Liver (tissue), 9 donors: ENCODE results near the gene SETD1B. TPM values are rescaled to one million over a fixed set of nuclear protein-coding genes. Genes with fewer than 3 reads are reported as not detected.

Experiments
- DNase-seq: peaks from one replicate; pipeline ENCODE4 v3.0.0-alpha.2; 2017; ENCODE audit warnings: low spot score
- H3K27ac ChIP-seq, 2 donors: one replicate each; pipeline ENCODE4 v1.7.0; 2013; ENCODE audit warnings: inconsistent platforms in 2 of 2, low read length in 2 of 2, control low read depth in 1 of 2, low read depth in 1 of 2, mild to moderate bottlenecking in 1 of 2
- H3K27me3 ChIP-seq, 4 donors: one replicate each; pipeline versions ENCODE4 v1.6.1 to v1.7.0; 2013; ENCODE audit warnings: low read length in 3 of 4, inconsistent platforms in 1 of 4, mild to moderate bottlenecking in 1 of 4, moderate library complexity in 1 of 4; ENCODE audit not compliant: control insufficient read depth in 4 of 4, insufficient read depth in 4 of 4
- H3K36me3 ChIP-seq, 4 donors: one replicate each; pipeline versions ENCODE4 v1.6.1 to v1.7.0; 2013; ENCODE audit warnings: low read length in 3 of 4, mild to moderate bottlenecking in 3 of 4, low read depth in 1 of 4, moderate library complexity in 1 of 4; ENCODE audit not compliant: control insufficient read depth in 4 of 4, insufficient read depth in 3 of 4
- H3K4me1 ChIP-seq, 4 donors: one replicate each; pipeline versions ENCODE4 v1.6.1 to v1.7.0; 2013; ENCODE audit warnings: low read length in 3 of 4, mild to moderate bottlenecking in 3 of 4, moderate library complexity in 1 of 4; ENCODE audit not compliant: control insufficient read depth in 4 of 4, insufficient read depth in 4 of 4
- H3K4me3 ChIP-seq, 3 donors: one replicate each; pipeline versions ENCODE4 v1.6.1 to v1.7.0; 2013; ENCODE audit warnings: low read length in 3 of 3, control low read depth in 1 of 3, low read depth in 1 of 3, mild to moderate bottlenecking in 1 of 3
- H3K9ac ChIP-seq, 2 donors: one replicate each; pipeline ENCODE4 v1.7.0; 2013; ENCODE audit warnings: low read length in 2 of 2, mild to moderate bottlenecking in 2 of 2, moderate library complexity in 2 of 2, control low read depth in 1 of 2, low read depth in 1 of 2
- H3K9me3 ChIP-seq, 4 donors: one replicate each; pipeline versions ENCODE4 v1.6.1 to v1.7.0; 2013; ENCODE audit warnings: low read length in 3 of 4; ENCODE audit not compliant: control insufficient read depth in 4 of 4
- EGR1 ChIP-seq, 2 donors: IDR thresholded peaks; 2 replicates each; pipeline ENCODE4 v1.6.1; 2016 to 2018; ENCODE audit warnings: antibody characterized with exemption in 2 of 2, low read depth in 2 of 2
- FOXA1 ChIP-seq: IDR thresholded peaks from 2 replicates; pipeline ENCODE4 v1.6.1; 2016; ENCODE audit warnings: antibody characterized with exemption
- FOXA2 ChIP-seq: IDR thresholded peaks from 2 replicates; pipeline ENCODE4 v1.6.1; 2016; ENCODE audit warnings: antibody characterized with exemption
- GABPA ChIP-seq, 2 donors: IDR thresholded peaks in 1 of 2; conservative IDR thresholded peaks in 1 of 2; 2 replicates each; pipeline ENCODE4 v1.6.1; 2016; ENCODE audit warnings: antibody characterized with exemption in 2 of 2, mild to moderate bottlenecking in 1 of 2, moderate library complexity in 1 of 2
- HNF4A ChIP-seq, 2 donors: conservative IDR thresholded peaks; 2 replicates each; pipeline ENCODE4 v1.6.1; 2016; ENCODE audit warnings: antibody characterized with exemption in 2 of 2, mild to moderate bottlenecking in 2 of 2
- HNF4G ChIP-seq: IDR thresholded peaks from 2 replicates; pipeline ENCODE4 v1.6.1; 2016; ENCODE audit warnings: antibody characterized with exemption
- JUND ChIP-seq, 2 donors: IDR thresholded peaks; 2 replicates each; pipeline ENCODE4 v1.6.1; 2016; ENCODE audit warnings: antibody characterized with exemption in 2 of 2
- NR2F2 ChIP-seq: IDR thresholded peaks from 2 replicates; pipeline ENCODE4 v1.6.1; 2016; ENCODE audit warnings: antibody characterized with exemption
- RAD21 ChIP-seq, 2 donors: IDR thresholded peaks; 2 replicates each; pipeline ENCODE4 v1.6.1; 2016; ENCODE audit warnings: antibody characterized with exemption in 2 of 2, mild to moderate bottlenecking in 2 of 2
- RXRA ChIP-seq, 2 donors: IDR thresholded peaks; 2 replicates each; pipeline ENCODE4 v1.6.1; 2017 to 2018; ENCODE audit warnings: antibody characterized with exemption in 2 of 2, mild to moderate bottlenecking in 1 of 2
- SP1 ChIP-seq: IDR thresholded peaks from 2 replicates; pipeline ENCODE4 v1.6.1; 2018; ENCODE audit warnings: antibody characterized with exemption, mild to moderate bottlenecking
- TAF1 ChIP-seq: conservative IDR thresholded peaks from 2 replicates; pipeline ENCODE4 v1.6.1; 2016; ENCODE audit warnings: antibody characterized with exemption, mild to moderate bottlenecking
- YY1 ChIP-seq: IDR thresholded peaks from 2 replicates; pipeline ENCODE4 v1.6.1; 2016; ENCODE audit warnings: antibody characterized with exemption, mild to moderate bottlenecking
- WGBS: extraction: QIAGEN DNeasy Blood & Tissue Kit; methylation state at CpG from one replicate; pipeline ENCODE4 v1.1.7; 2013; 5-methylcytosine and 5-hydroxymethylcytosine counted together
- polyA plus RNA-seq, 2 donors: library from polyadenylated mRNA; stranded (reverse) in 1 of 2; unstranded in 1 of 2; fragments of 200-250 nt in 1 of 2; fragments of >200 nt in 1 of 2; fragmentation: Nextera tagmentation in 1 of 2; extraction: Ambion mirVana in 1 of 2; gene quantifications; one replicate each; pipeline versions ENCODE4 v1.2.1 to v1.2.3, GENCODE V29; 2013 to 2015
- total RNA-seq, 2 donors: library from RNA; depleted of rRNA; stranded (reverse); fragments of >200 nt; gene quantifications; one replicate each; pipeline ENCODE4 v1.2.3, GENCODE V29; 2014
- TF ChIP-seq, protein P1 (sequence below): IDR thresholded peaks from 2 replicates; pipeline ENCODE4 v1.6.1; 2016; ENCODE audit warnings: antibody characterized with exemption
- TF ChIP-seq, protein P2 (sequence below): IDR thresholded peaks from 2 replicates; pipeline ENCODE4 v1.6.1; 2016; ENCODE audit warnings: antibody characterized with exemption, mild to moderate bottlenecking
- TF ChIP-seq, protein P3 (sequence below): IDR thresholded peaks from 2 replicates; pipeline ENCODE4 v1.6.1; 2016; ENCODE audit warnings: antibody characterized with exemption
- TF ChIP-seq, protein P4 (sequence below): IDR thresholded peaks from 2 replicates; pipeline ENCODE4 v1.6.1; 2016; ENCODE audit warnings: antibody characterized with exemption
- TF ChIP-seq, protein P5 (sequence below): fragments of 150-350 bp; IDR thresholded peaks from 2 replicates; pipeline ENCODE4 v1.5.1; 2017; ENCODE audit warnings: improper control_type of control experiment, low read depth, low read length; ENCODE audit not compliant: missing input control
- donor health status: healthy.
- donor health status: healthy.
- donor health status: healthy.
- donor health status: healthy.
- donor health status: healthy.

The SETD1B gene
- total and polyA plus RNA-seq, 4 donors, result 1.8 to 7.9 (median 5.0) TPM

DNA sequence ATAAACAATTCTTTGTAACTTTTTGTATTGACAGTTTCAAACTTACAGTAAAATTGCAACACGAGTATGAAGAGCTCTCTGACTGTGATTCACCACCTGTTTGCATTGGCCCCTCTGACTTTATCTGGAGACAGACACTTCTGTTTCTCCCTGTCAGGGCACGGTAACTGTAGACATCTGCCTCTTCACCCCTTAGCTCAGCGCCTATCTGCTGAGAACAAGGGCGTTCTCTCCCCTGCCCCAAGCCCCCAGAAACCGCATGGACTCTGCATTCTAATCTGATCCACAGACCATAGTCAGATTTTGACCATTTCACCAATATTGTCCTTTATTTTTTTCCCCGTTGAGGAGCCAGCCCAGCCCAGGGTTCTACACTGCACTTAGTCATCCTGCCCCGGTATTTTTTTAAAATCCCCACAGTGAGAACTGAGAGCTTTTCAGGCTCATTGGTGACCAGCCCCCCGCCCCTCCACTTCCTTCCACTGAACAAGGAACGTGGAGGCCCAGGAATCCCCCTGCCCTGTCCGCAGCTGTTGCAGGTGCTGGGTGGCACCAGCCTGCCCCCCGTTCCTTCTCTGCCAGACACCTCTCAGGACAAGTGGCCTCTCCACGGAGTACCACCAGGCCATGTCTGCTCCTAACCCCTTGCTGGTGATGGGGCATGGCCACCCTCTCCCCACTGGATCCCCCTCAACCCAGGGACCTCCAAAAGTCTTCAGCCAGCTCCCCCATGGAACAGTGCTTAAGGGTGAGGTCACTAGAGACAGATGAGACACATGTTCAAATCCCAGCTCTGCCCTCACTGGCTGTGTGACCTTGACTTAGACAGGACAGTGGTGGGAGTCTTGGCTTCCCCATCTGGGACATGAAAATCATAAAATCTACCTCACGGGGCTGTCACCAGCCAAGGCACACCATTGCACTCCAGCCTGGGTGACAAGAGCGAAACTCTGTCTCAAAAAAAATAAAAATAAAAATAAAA, 21.5 kb upstream of the SETD1B start:
- Histone ChIP-seq H3K27me3 (no peaks in the 10 kb centered on the region), H3K4me3 (no peak overlapping the region), H3K9ac (no peak overlapping the region), H3K9me3 (no peaks in the 10 kb centered on the region), H3K27ac (no peak overlapping the region), H3K4me1 (peaks cover 3 to 14% (median 6%) of the 10 kb centered on the region in 4 donors), H3K36me3 (peaks cover 0 to 4% (median 0%) of the 10 kb centered on the region in 4 donors)
- DNase-seq, result no peak
- WGBS, result 73% methylated on average over 14 of the region's 14 CpGs
- TF ChIP-seq EGR1 (IDR thresholded peaks at IDR 0.05; ENCODE audit: low read depth in 2 of 2), result no peak
- TF ChIP-seq, protein P1, sequence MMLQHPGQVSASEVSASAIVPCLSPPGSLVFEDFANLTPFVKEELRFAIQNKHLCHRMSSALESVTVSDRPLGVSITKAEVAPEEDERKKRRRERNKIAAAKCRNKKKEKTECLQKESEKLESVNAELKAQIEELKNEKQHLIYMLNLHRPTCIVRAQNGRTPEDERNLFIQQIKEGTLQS, result no peak
- TF ChIP-seq, protein P2, sequence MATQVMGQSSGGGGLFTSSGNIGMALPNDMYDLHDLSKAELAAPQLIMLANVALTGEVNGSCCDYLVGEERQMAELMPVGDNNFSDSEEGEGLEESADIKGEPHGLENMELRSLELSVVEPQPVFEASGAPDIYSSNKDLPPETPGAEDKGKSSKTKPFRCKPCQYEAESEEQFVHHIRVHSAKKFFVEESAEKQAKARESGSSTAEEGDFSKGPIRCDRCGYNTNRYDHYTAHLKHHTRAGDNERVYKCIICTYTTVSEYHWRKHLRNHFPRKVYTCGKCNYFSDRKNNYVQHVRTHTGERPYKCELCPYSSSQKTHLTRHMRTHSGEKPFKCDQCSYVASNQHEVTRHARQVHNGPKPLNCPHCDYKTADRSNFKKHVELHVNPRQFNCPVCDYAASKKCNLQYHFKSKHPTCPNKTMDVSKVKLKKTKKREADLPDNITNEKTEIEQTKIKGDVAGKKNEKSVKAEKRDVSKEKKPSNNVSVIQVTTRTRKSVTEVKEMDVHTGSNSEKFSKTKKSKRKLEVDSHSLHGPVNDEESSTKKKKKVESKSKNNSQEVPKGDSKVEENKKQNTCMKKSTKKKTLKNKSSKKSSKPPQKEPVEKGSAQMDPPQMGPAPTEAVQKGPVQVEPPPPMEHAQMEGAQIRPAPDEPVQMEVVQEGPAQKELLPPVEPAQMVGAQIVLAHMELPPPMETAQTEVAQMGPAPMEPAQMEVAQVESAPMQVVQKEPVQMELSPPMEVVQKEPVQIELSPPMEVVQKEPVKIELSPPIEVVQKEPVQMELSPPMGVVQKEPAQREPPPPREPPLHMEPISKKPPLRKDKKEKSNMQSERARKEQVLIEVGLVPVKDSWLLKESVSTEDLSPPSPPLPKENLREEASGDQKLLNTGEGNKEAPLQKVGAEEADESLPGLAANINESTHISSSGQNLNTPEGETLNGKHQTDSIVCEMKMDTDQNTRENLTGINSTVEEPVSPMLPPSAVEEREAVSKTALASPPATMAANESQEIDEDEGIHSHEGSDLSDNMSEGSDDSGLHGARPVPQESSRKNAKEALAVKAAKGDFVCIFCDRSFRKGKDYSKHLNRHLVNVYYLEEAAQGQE, result no peak
- no peak for TF ChIP-seq HNF4G
- no peak for TF ChIP-seq TAF1
- no peak for TF ChIP-seq FOXA2
- TF ChIP-seq GABPA (IDR thresholded peaks at IDR 0.05 in 1 of 2, conservative IDR thresholded peaks at IDR 0.05 in 1 of 2), result no peak
- TF ChIP-seq, protein P3, sequence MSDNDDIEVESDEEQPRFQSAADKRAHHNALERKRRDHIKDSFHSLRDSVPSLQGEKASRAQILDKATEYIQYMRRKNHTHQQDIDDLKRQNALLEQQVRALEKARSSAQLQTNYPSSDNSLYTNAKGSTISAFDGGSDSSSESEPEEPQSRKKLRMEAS, result no peak
- TF ChIP-seq RXRA (IDR thresholded peaks at IDR 0.05), result no peak
- no peak for TF ChIP-seq RAD21 (IDR thresholded peaks at IDR 0.05)
- no peak for TF ChIP-seq NR2F2
- TF ChIP-seq, protein P4, sequence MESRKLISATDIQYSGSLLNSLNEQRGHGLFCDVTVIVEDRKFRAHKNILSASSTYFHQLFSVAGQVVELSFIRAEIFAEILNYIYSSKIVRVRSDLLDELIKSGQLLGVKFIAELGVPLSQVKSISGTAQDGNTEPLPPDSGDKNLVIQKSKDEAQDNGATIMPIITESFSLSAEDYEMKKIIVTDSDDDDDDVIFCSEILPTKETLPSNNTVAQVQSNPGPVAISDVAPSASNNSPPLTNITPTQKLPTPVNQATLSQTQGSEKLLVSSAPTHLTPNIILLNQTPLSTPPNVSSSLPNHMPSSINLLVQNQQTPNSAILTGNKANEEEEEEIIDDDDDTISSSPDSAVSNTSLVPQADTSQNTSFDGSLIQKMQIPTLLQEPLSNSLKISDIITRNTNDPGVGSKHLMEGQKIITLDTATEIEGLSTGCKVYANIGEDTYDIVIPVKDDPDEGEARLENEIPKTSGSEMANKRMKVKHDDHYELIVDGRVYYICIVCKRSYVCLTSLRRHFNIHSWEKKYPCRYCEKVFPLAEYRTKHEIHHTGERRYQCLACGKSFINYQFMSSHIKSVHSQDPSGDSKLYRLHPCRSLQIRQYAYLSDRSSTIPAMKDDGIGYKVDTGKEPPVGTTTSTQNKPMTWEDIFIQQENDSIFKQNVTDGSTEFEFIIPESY, result no peak
- TF ChIP-seq HNF4A (conservative IDR thresholded peaks at IDR 0.05), result no peak
- TF ChIP-seq FOXA1, result no peak
- TF ChIP-seq, protein P5, sequence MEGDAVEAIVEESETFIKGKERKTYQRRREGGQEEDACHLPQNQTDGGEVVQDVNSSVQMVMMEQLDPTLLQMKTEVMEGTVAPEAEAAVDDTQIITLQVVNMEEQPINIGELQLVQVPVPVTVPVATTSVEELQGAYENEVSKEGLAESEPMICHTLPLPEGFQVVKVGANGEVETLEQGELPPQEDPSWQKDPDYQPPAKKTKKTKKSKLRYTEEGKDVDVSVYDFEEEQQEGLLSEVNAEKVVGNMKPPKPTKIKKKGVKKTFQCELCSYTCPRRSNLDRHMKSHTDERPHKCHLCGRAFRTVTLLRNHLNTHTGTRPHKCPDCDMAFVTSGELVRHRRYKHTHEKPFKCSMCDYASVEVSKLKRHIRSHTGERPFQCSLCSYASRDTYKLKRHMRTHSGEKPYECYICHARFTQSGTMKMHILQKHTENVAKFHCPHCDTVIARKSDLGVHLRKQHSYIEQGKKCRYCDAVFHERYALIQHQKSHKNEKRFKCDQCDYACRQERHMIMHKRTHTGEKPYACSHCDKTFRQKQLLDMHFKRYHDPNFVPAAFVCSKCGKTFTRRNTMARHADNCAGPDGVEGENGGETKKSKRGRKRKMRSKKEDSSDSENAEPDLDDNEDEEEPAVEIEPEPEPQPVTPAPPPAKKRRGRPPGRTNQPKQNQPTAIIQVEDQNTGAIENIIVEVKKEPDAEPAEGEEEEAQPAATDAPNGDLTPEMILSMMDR, result no peak
- TF ChIP-seq JUND (IDR thresholded peaks at IDR 0.05), result no peak
- no peak for TF ChIP-seq SP1
- no peak for TF ChIP-seq YY1
